Activated CD4-positive, alpha-beta memory T cell treated with anti-CD3 and anti-CD28 coated beads for 36 hours (primary cell): Measurements from ENCODE around the gene RARRES2. TPM values are rescaled to one million over a fixed set of nuclear protein-coding genes. Genes with fewer than 3 reads are reported as not detected.
A peak's percentile ranks its signal among the peaks of the same experiment; 100 is the strongest.

Experiments
- CTCF ChIA-PET: fragments of 350-600 bp; sonication (Branson Sonifier 250); formaldehyde crosslinking; loops from one replicate; lab custom pipeline; 2021; ENCODE audit warnings: antibody characterized with exemption, inconsistent platforms; lab: Charles Lee
- POLR2A ChIA-PET: fragments of 350-600 bp; sonication (Branson Sonifier 250); formaldehyde crosslinking; loops from one replicate; lab custom pipeline; 2021; ENCODE audit warnings: antibody characterized with exemption; lab: Charles Lee
- DNase-seq: peaks from one replicate; pipeline ENCODE4 v3.0.0-alpha.2; 2020
- H3K27ac Mint-ChIP-seq: one replicate; pipeline ENCODE4 v1.8.0; 2021; ENCODE audit warnings: mixed read lengths
- H3K27me3 Mint-ChIP-seq: one replicate; pipeline ENCODE4 v1.8.0; 2021; ENCODE audit warnings: mixed read lengths
- H3K36me3 Mint-ChIP-seq: one replicate; pipeline ENCODE4 v1.8.0; 2021; ENCODE audit warnings: mixed read lengths
- H3K4me1 Mint-ChIP-seq: one replicate; pipeline ENCODE4 v1.8.0; 2021; ENCODE audit warnings: low read depth, mixed read lengths
- H3K4me3 Mint-ChIP-seq: one replicate; pipeline ENCODE4 v1.8.0; 2021; ENCODE audit warnings: mild to moderate bottlenecking, mixed read lengths
- H3K9me3 Mint-ChIP-seq: one replicate; pipeline ENCODE4 v1.8.0; 2021; ENCODE audit warnings: mixed read lengths
- intact Hi-C: fragments of 100-400 bp; cut with micrococcal nuclease; formaldehyde crosslinking; loops from one replicate; pipeline ENCODE4 v1.15.1; 2023
- total RNA-seq, 2 experiments: library from RNA; stranded (reverse); gene quantifications; one replicate each; pipeline ENCODE4 v1.2.3, GENCODE V29; 2021

Gene RARRES2
- total RNA-seq, 2 experiments from 2014 or later, result not detected

DNA sequence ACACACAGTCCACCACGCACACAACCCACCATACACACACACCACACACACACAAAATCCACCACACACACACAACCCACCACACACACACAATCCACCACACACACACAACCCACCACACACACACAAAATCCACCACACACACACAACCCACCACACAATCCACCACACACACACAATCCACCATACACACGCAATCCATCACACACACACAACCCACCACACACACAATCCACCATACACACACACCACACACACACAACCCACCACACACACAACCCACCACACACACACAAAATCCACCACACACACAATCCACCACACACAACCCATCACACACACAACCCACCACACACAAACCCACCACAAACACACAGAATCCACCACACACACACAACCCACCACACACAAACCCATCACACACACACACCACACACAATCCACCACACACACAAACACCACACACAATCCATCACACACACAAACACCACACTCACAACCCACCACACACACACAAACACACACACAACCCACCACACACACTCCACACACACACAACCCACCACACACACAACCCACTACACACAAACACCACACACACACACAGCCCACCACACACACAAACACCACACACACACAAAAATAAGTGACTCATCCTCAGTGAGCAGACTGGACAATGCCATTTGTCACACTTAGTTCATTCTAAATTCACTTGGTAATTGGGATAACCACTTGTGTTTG lies 18.4 kb upstream of the RARRES2 start:
- ChIA-PET CTCF (no interaction called here), POLR2A (no interaction called here)
- no peak for DNase-seq
- intact Hi-C loops, result no loop called here
- Mint-ChIP-seq H3K9me3 (no peaks in the 10 kb centered on the region), H3K4me3 (no peak overlapping the region), H3K4me1 (peaks cover 41% of the 10 kb centered on the region), H3K36me3 (no peaks in the 10 kb centered on the region), H3K27me3 (no peaks in the 10 kb centered on the region), H3K27ac (peak overlapping the region; percentile 28)

DNA sequence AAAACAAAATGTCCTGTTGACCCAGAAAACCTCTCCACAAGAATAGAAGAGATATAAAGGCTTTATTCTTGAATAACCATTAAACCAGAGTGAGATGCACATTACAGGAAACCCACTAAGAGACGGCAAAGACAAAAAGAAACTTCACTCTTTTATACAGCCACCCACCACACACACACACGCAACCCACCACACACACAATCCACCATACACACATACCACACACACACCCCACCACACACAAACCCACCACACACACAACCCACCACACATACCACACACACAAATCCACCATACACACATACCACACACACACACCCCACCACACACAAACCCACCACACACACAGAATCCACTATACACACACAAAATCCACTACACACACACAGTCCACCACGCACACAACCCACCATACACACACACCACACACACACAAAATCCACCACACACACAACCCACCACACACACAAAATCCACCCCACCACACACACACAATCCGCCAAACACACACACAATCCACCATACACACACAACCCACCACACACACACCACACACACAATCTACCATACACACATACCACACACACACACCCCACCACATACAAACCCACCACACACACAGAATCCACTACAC lies 17.7 kb upstream of the RARRES2 start:
- DNase-seq, result no peak
- Mint-ChIP-seq H3K27ac (no peak overlapping the region), H3K4me1 (peaks cover 38% of the 10 kb centered on the region), H3K27me3 (no peaks in the 10 kb centered on the region), H3K9me3 (no peaks in the 10 kb centered on the region), H3K4me3 (no peak overlapping the region), H3K36me3 (no peaks in the 10 kb centered on the region)
- POLR2A ChIA-PET, result interaction anchor here (0.6 to 0.7 kb wide), 3 partner anchors 45 to 809 kb away, joined by 3 to 6 read pairs (median 6); no protein-coding TSS in a partner anchor
- intact Hi-C loops, result no loop called here
- CTCF ChIA-PET, result no interaction called here

DNA sequence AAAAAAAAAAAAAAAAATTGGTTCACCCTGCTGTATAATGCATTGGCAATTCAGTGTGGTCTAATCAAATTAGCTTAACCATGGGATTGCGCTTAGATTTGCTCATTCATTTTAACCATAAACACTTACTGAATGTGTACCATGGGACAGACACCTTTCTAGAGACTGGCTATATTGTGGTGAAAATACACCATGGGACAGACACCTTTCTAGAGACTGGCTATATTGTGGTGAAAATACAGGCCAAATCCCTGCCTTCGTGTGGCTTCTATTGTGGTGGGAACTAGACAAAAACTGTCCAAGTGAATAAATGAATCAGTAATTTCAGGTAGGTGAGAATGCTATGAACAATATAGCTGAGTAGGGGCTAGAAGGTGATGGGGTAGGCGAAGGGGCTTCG lies 17.0 kb upstream of the RARRES2 start:
- Mint-ChIP-seq H3K27me3 (no peaks in the 10 kb centered on the region), H3K36me3 (no peaks in the 10 kb centered on the region), H3K4me3 (no peak overlapping the region), H3K27ac (no peak overlapping the region), H3K9me3 (no peaks in the 10 kb centered on the region), H3K4me1 (peaks cover 36% of the 10 kb centered on the region)
- ChIA-PET POLR2A (interaction anchor here (0.6 to 1.4 kb wide), 5 partner anchors 10 to 809 kb away, joined by 3 to 6 read pairs (median 4); no protein-coding TSS in a partner anchor), CTCF (interaction anchor here (1.9 kb wide), 1 partner anchor 48 kb away, joined by 10 read pairs; a partner anchor contains a TSS)
- DNase-seq, result no peak
- intact Hi-C loops, result no loop called here

DNA sequence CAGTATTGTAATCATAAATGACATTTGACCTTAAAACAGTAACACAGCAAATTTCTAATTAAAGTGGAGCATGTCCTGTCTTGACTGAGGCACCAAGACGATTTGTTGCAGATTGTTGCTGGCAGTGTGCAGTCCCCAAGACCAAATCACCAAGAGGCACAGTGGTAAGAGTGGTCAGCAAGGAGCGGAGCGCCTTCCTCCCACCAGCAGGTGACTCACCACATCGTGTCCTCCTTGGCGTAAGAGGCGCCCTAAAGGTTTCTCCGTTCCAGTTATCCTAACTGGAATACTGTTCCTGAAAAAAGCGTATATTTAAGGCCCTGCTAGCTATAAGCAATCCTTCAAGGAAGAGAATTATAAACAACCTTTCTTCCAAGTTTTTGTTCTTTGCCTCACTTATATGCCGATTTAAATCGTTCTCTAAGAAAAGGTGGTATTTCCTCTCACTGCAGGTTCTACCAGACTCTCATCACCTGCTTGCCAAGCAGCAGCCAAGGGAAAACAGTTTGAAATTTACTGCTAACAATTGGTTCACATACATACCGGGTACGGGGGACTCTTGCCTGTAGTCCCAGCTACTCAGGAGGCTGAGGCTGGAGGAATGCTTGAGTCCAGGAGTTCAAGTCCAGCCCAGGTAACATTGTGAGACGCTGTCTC lies 16.5 kb upstream of the RARRES2 start:
- intact Hi-C loops, result loop anchor here (1.0 to 2.0 kb wide), 5 partner anchors 11 to 399 kb away; no protein-coding TSS in a partner anchor

DNA sequence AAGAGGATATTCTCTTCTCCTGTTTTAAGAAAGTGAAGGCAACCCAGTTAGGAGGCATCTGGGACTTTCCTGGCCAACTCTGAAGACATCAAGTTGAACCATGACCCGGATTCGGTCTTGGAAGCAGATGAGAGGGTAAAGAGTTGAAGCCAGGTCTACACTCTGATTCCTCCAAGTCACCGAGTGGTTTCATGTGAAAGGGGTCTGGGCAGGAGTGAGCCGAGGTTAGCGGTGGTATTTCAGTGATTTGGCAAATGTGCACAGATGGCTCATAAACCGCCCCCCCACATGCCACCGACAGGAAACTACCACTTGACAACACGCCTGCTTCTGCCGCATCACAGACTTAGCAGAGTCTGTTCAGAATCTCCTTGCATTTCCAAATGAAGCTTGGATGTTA lies 15.8 kb upstream of the RARRES2 start:
- CTCF ChIA-PET, result interaction anchor here (0.8 to 2.8 kb wide), 8 partner anchors 11 to 65 kb away, joined by 3 to 19 read pairs (median 5); partner anchors contain the start of gene REPIN1
- peak; percentile 82 for DNase-seq
- intact Hi-C loops, result loop anchor here (1.0 to 2.0 kb wide), 5 partner anchors 12 to 400 kb away; no protein-coding TSS in a partner anchor

More for the DNA sequence above, 16.5 kb upstream of the RARRES2 start:
- no peaks in the 10 kb centered on the region for H3K36me3 Mint-ChIP-seq
- peak overlapping the region; percentile 86 for H3K27ac Mint-ChIP-seq
- ChIA-PET CTCF (interaction anchor here (0.8 to 1.9 kb wide), 4 partner anchors 32 to 64 kb away, joined by 3 to 10 read pairs (median 5); a partner anchor contains a TSS), POLR2A (interaction anchor here (0.6 to 1.4 kb wide), 4 partner anchors 10 to 662 kb away, joined by 3 to 6 read pairs (median 5); no protein-coding TSS in a partner anchor)
- H3K4me1 Mint-ChIP-seq, result peaks cover 36% of the 10 kb centered on the region
- peak overlapping the region; percentile 62 for H3K4me3 Mint-ChIP-seq
- DNase-seq, result no peak
- no peaks in the 10 kb centered on the region for H3K27me3 Mint-ChIP-seq
- no peaks in the 10 kb centered on the region for H3K9me3 Mint-ChIP-seq

DNA sequence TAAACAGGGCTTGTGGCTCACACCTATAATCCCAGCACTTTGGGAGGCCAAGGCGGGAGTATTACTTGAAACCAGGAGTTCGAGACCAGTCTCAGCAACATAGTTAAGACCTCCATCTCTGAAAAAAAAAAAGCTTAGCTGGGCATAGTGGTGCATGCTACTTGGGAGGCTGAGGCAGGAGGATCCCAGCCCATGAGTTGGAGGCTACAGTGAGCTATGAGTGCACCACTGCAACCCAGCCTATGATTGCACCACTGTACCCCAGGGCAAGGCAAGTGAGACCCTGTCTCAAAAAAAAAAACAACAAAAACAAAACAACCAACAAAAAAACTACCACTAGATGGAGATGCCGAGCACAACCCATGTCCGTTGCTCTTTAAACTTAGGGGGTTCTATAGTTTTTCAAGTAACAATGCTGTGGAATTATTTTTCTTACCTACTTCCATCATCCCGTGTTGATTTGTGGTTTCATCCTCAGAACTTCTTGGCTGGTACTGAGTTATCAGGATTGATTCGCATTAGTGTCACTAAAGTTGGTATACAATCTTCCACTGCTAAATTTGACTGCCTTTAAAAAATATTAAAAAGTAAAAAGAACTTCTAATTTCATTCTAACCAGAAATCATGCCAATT lies 15.0 kb upstream of the RARRES2 start:
- no peaks in the 10 kb centered on the region for H3K27me3 Mint-ChIP-seq
- ChIA-PET POLR2A (no interaction called here), CTCF (interaction anchor here (0.6 to 2.8 kb wide), 14 partner anchors 11 to 65 kb away, joined by 3 to 19 read pairs (median 4); partner anchors contain the start of gene REPIN1)
- H3K9me3 Mint-ChIP-seq, result no peaks in the 10 kb centered on the region
- no peaks in the 10 kb centered on the region for H3K36me3 Mint-ChIP-seq
- peak overlapping the region; percentile 33 for H3K27ac Mint-ChIP-seq
- DNase-seq, result no peak
- intact Hi-C loops, result loop anchor here (1.0 to 2.0 kb wide), 3 partner anchors 20 to 400 kb away; a partner anchor contains a TSS
- peaks cover 36% of the 10 kb centered on the region for H3K4me1 Mint-ChIP-seq
- H3K4me3 Mint-ChIP-seq, result no peak overlapping the region

More for the DNA sequence above, 15.8 kb upstream of the RARRES2 start:
- no peaks in the 10 kb centered on the region for H3K27me3 Mint-ChIP-seq
- H3K27ac Mint-ChIP-seq, result peak overlapping the region; percentile 86
- POLR2A ChIA-PET, result interaction anchor here (1.4 kb wide), 1 partner anchor 77 kb away, joined by 3 read pairs; no protein-coding TSS in a partner anchor
- peak overlapping the region; percentile 62 for H3K4me3 Mint-ChIP-seq
- no peaks in the 10 kb centered on the region for H3K9me3 Mint-ChIP-seq
- H3K4me1 Mint-ChIP-seq, result peaks cover 36% of the 10 kb centered on the region
- H3K36me3 Mint-ChIP-seq, result no peaks in the 10 kb centered on the region

DNA sequence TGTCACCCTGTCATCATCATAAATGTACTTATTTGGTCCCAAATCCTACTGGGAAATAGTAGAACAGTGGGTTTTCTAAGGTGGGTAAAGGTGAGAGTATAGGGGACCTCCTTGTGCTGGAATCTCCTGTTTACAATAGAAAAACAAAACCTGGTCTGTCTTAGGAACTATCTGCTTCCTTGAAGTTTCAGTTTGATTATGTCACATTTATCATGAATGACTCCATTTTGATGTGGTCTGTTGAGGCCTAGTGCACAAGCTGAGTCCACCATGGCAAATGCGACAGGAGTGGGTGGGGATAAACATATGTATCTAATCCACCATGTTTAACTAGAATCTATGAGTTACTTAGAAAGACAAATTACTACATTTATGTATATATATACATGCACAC lies 14.2 kb upstream of the RARRES2 start:
- ChIA-PET CTCF (interaction anchor here (0.9 to 2.8 kb wide), 12 partner anchors 10 to 401 kb away, joined by 3 to 19 read pairs (median 4); no protein-coding TSS in a partner anchor), POLR2A (no interaction called here)
- Mint-ChIP-seq H3K4me3 (no peak overlapping the region), H3K27me3 (no peaks in the 10 kb centered on the region), H3K4me1 (peaks cover 36% of the 10 kb centered on the region), H3K9me3 (no peaks in the 10 kb centered on the region), H3K36me3 (no peaks in the 10 kb centered on the region), H3K27ac (no peak overlapping the region)
- no peak for DNase-seq
- intact Hi-C loops, result loop anchor here (1.0 to 2.0 kb wide), 3 partner anchors 21 to 401 kb away; a partner anchor contains a TSS

DNA sequence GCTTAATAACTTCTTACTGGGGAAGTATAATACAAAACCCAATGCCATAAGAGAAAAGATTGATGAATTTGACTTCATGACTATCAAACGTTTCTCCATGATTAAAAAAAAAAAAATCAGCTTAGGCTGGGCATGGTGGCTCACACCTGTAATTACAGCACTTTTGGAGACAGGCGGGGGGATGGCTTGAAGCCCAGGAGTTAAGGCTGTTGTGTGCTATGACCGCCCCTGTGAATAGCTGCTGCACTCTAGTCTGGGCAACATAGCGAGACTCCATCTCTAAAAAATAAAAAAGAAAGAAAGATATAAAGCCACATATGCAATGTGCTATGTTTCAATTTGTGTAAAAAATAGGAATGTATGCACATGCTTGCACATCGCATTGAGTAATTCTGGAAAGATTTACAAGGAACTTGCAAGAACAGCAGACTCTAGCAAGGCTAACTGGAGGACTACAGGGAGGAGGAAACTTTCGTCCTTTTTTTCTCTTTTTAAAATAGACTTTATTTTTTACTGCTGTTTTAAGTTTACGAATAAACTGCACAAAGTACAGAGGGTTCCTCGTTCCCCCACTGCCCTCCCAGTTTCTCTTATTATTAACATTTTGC lies 10.3 kb upstream of the RARRES2 start:
- POLR2A ChIA-PET, result no interaction called here
- CTCF ChIA-PET, result no interaction called here
- DNase-seq, result no peak
- Mint-ChIP-seq H3K9me3 (no peaks in the 10 kb centered on the region), H3K4me3 (no peak overlapping the region), H3K27me3 (no peaks in the 10 kb centered on the region), H3K4me1 (peaks cover 11% of the 10 kb centered on the region), H3K36me3 (no peaks in the 10 kb centered on the region), H3K27ac (no peak overlapping the region)
- intact Hi-C loops, result no loop called here

DNA sequence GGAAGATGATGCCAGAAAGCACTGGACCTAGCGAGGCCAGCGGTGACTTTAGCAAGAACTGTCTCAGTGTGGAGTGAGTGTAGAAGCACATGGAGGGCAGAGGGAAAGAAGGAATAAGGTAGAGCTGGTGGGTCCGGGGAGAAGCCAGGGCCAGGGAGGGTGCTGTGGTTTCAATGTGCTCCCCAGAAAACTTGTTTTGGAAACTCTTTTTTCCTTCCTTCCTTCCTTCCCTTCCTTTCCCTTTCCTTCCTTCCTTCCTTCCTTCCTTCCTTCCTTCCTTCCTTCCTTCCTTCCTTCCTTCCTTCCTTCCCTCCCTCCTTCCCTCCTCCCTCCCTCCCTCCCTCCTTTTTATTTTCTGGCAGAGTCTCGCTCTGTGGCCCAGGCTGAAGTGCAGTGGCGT lies 5.5 kb upstream of the RARRES2 start:
- Mint-ChIP-seq H3K27ac (no peak overlapping the region), H3K36me3 (peaks cover 3% of the 10 kb centered on the region), H3K4me1 (no peaks in the 10 kb centered on the region), H3K27me3 (peaks cover 19% of the 10 kb centered on the region), H3K9me3 (peaks cover 4% of the 10 kb centered on the region), H3K4me3 (no peak overlapping the region)
- ChIA-PET CTCF (no interaction called here), POLR2A (interaction anchor here (1.6 kb wide), 1 partner anchor 17 kb away, joined by 3 read pairs; no protein-coding TSS in a partner anchor)
- intact Hi-C loops, result no loop called here
- DNase-seq, result no peak

DNA sequence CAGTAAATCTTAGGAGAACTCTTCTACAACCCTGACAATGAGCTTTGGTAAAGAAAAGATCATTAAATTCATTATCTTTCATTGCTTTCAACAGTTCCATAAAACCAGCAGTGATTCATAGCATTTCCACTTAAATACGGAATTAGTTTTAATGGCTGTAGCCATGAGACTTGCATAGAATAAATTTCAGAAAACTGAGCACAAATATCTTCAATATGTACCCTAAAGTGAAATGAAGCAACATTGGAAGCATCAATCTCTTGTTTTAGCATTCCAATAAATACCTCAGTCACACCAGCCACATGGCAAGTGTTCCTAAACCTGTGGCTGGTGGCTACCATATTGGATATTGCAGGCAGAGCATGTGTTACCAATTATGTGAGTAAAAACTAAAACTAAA lies 3.6 kb upstream of the RARRES2 start:
- Mint-ChIP-seq H3K27ac (no peak overlapping the region), H3K27me3 (peaks cover 28% of the 10 kb centered on the region), H3K9me3 (peaks cover 4% of the 10 kb centered on the region), H3K4me3 (no peak overlapping the region), H3K36me3 (peaks cover 3% of the 10 kb centered on the region), H3K4me1 (peaks cover 2% of the 10 kb centered on the region)
- intact Hi-C loops, result no loop called here
- DNase-seq, result no peak
- ChIA-PET CTCF (interaction anchor here (0.6 to 1.9 kb wide), 3 partner anchors 9 to 246 kb away, joined by 3 to 10 read pairs (median 5); no protein-coding TSS in a partner anchor), POLR2A (interaction anchor here (0.6 kb wide), 1 partner anchor 61 kb away, joined by 4 read pairs; no protein-coding TSS in a partner anchor)
